HG02884 (cell line): ENCODE measurements around the gene AKAP12.

ENCODE experiments used
- ATAC-seq: cut with Tn5 transposase; IDR thresholded peaks from one replicate; pipeline ENCODE4 v1.9.1; 2021; ENCODE audit warnings: mild to moderate bottlenecking, moderate library complexity; ENCODE audit not compliant: unreplicated experiment

Gene AKAP12

DNA sequence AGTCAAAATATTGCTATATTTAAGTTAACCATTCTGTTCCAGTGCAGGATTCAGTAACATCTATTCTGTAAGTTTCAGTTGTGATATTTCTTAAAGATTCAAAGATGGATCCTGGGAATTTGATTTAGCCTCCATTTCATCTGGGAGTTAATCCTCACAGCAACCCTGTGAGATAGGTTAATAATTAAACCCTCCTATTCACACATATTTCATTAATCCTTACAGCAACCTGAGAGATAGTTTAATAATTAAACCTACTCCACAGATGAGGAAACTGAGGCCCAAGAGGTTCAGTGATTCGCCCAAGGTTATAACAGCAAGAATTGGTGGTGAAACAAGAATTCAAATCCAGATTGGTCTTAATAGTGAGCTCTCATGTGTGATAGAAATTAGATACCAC is 162.5 kb downstream of the AKAP12 start:
- no peak for ATAC-seq

DNA sequence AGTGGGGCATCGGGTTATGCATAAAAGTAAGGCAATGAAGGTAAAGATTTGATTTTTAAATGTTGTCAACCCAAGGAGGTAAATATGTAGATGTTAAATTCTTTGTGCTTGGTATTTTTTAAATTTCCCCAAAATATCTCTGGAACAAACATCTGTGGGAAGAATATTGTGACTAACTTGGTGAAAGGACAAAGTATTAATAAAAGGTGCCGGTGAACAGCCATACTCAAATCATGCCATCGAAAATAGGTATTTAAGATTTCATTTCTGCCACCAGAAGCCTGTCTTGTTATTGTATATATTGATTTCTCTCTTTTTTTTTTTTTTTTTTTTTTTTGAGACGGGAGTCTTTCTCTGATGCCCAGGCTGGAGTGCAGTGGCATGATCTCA is 164.1 kb downstream of the AKAP12 start:
- ATAC-seq = no peak
